Activated CD8-positive, alpha-beta memory T cell treated with anti-CD3 and anti-CD28 coated beads, Interleukin-2, amount 50 U/mL, for 24 hours (primary cell): ENCODE data around the gene ERGIC1.
"Not testable (repeated sequence)": the region's sequence is repeated elsewhere in the genome, so short reads cannot be mapped to it uniquely, and the experiment has no call there.

Experiments used
- DNase-seq: peaks from one replicate; pipeline ENCODE4 v3.0.0-alpha.2; 2020; ENCODE audit errors: extremely low read depth

ERGIC1 gene

GRCh38 chr5:172881691-172882370 lies 47.8 kb downstream of the ERGIC1 start:
- DNase-seq: no peak

- no peak for DNase-seq
These were observed 49.0 kb downstream of the ERGIC1 start for GRCh38 chr5:172883066-172883465.

GRCh38 chr5:172885597-172886340 lies 51.7 kb downstream of the ERGIC1 start:
- DNase-seq: no peak

GRCh38 chr5:172886476-172886875 lies 52.4 kb downstream of the ERGIC1 start:
- DNase-seq: no peak

GRCh38 chr5:172886974-172887501 lies 53.0 kb downstream of the ERGIC1 start:
- no peak for DNase-seq

GRCh38 chr5:172887692-172888091 lies 53.6 kb downstream of the ERGIC1 start:
- DNase-seq: no peak

GRCh38 chr5:172890659-172891058 lies 56.6 kb downstream of the ERGIC1 start:
- DNase-seq: no peak

GRCh38 chr5:172891716-172892421 lies 57.8 kb downstream of the ERGIC1 start:
- no peak for DNase-seq

GRCh38 chr5:172892713-172893112 lies 58.7 kb downstream of the ERGIC1 start:
- no peak for DNase-seq

- no peak for DNase-seq
These were observed 60.8 kb downstream of the ERGIC1 start for GRCh38 chr5:172894767-172895388.

GRCh38 chr5:172895549-172895948 lies 61.5 kb downstream of the ERGIC1 start:
- DNase-seq: no peak

GRCh38 chr5:172896465-172896864 lies 62.4 kb downstream of the ERGIC1 start:
- DNase-seq: no peak

- DNase-seq: not testable (repeated sequence)
These were observed 63.0 kb downstream of the ERGIC1 start for GRCh38 chr5:172897067-172897466.

GRCh38 chr5:172897481-172898217 lies 63.6 kb downstream of the ERGIC1 start:
- no peak for DNase-seq

GRCh38 chr5:172898218-172898842 lies 64.3 kb downstream of the ERGIC1 start:
- DNase-seq: no peak

GRCh38 chr5:172898843-172899369 lies 64.9 kb downstream of the ERGIC1 start:
- DNase-seq: no peak

- DNase-seq: no peak
These were observed 65.4 kb downstream of the ERGIC1 start for GRCh38 chr5:172899436-172899835.

- DNase-seq: no peak
These were observed 67.1 kb downstream of the ERGIC1 start for GRCh38 chr5:172901012-172901780.

- DNase-seq: no peak
These were observed 67.9 kb downstream of the ERGIC1 start for GRCh38 chr5:172901788-172902496.
